Ectodermal cell (in vitro differentiated cells): ENCODE data around the gene PRSS1.
"Not testable (repeated sequence)": the region's sequence is repeated elsewhere in the genome, so short reads cannot be mapped to it uniquely, and the experiment has no call there.

Experiments
- H3K27ac ChIP-seq: 2 replicates; pipeline ENCODE4 v1.7.0; 2013; ENCODE audit warnings: mild to moderate bottlenecking, low read depth, low read length; ENCODE audit not compliant: insufficient read depth, poor library complexity, severe bottlenecking
- H3K27me3 ChIP-seq: 2 replicates; pipeline ENCODE4 v1.7.0; 2013; ENCODE audit warnings: mild to moderate bottlenecking, low read length; ENCODE audit not compliant: insufficient read depth, control insufficient read depth, poor library complexity, severe bottlenecking
- H3K36me3 ChIP-seq: one replicate; pipeline ENCODE4 v1.7.0; 2013; ENCODE audit warnings: low read length; ENCODE audit not compliant: control insufficient read depth, insufficient read depth
- H3K4me1 ChIP-seq: one replicate; pipeline ENCODE4 v1.7.0; 2013; ENCODE audit warnings: low read length; ENCODE audit not compliant: control insufficient read depth, insufficient read depth
- H3K4me3 ChIP-seq: 2 replicates; pipeline ENCODE4 v1.7.0; 2013; ENCODE audit warnings: low read depth, low read length, control low read depth; ENCODE audit not compliant: insufficient read depth
- H3K9me3 ChIP-seq: 2 replicates; pipeline ENCODE4 v1.7.0; 2013; ENCODE audit warnings: mild to moderate bottlenecking, low read length, moderate library complexity; ENCODE audit not compliant: control insufficient read depth
- WGBS, 2 experiments: methylation state at CpG; one replicate each; pipeline ENCODE4 v1.1.7; 2013; ENCODE audit warnings: missing lambda C conversion rate in 2 of 2; 5-methylcytosine and 5-hydroxymethylcytosine counted together

PRSS1 gene

GRCh38 chr7:142745745-142746144 lies 3.5 kb upstream of the PRSS1 start:
- Histone ChIP-seq H3K27me3 (no peaks in the 10 kb centered on the region), H3K4me1 (no peaks in the 10 kb centered on the region), H3K9me3 (no peaks in the 10 kb centered on the region), H3K27ac (no peak overlapping the region), H3K4me3 (no peak overlapping the region), H3K36me3 (no peaks in the 10 kb centered on the region)
- 90 to 91% methylated on average over 4 of the region's 4 CpGs for whole genome bisulfite sequencing, 2 experiments

GRCh38 chr7:142746264-142746663 lies 3.0 kb upstream of the PRSS1 start:
- Histone ChIP-seq H3K9me3 (no peaks in the 10 kb centered on the region), H3K27ac (no peak overlapping the region), H3K4me1 (no peaks in the 10 kb centered on the region), H3K27me3 (no peaks in the 10 kb centered on the region), H3K36me3 (no peaks in the 10 kb centered on the region), H3K4me3 (no peak overlapping the region)
- WGBS, 2 experiments, result 90 to 94% methylated on average over 3 of the region's 3 CpGs

DNA sequence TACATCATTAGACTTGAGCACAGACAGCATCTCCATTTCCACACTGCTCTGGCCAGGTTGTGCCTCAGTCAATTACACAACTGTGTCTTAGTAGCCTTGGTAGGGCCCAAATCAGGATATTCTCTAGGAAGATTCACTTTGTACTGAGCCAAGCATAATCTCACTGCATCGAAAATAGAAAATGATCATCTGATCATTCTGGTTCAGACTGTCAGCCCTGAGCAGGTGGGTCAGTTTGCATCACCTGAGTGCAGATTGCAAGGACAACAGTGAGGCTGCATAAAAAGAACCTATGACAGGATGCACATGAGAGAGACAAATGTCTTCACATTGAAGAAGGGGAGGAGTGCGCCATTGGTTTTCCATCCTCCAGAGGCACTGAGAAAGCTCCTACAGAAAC lies 862 bp upstream of the PRSS1 start:
- not testable (repeated sequence) for H3K9me3 ChIP-seq, H3K27ac ChIP-seq, H3K36me3 ChIP-seq, H3K4me1 ChIP-seq, H3K27me3 ChIP-seq, H3K4me3 ChIP-seq
- 95 to 96% methylated on average over 2 of the region's 2 CpGs for WGBS, 2 experiments

DNA sequence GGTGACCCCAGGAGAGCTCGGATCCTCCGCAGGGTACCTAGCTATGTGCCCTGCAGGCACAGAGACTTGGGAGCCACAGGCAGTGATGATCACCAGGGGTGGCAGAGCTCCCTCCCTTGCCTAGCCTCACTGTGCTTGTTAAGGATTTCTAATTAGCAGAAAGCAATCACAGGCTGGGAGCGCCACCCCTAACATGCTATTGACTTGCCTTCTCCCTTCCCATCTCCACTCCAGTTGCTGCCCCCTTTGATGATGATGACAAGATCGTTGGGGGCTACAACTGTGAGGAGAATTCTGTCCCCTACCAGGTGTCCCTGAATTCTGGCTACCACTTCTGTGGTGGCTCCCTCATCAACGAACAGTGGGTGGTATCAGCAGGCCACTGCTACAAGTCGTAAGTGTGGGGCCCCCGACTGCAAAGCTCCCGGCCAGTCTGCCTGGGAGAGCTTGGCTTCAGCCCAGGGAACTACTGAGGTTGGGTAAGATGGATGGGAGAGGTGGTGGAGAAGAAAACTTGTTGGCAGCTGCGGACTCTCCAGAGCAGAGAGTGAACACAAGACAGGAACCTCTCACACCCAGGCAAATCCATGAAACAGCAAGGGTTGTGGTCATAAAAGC lies 1.2 kb downstream of the PRSS1 start:
- H3K36me3 ChIP-seq, result no peaks in the 10 kb centered on the region
- 83 to 87% methylated on average over 9 of the region's 9 CpGs for WGBS, 2 experiments
- no peak overlapping the region for H3K27ac ChIP-seq
- H3K4me3 ChIP-seq, result no peak overlapping the region
- H3K9me3 ChIP-seq, result no peaks in the 10 kb centered on the region
- no peaks in the 10 kb centered on the region for H3K4me1 ChIP-seq
- no peaks in the 10 kb centered on the region for H3K27me3 ChIP-seq

DNA sequence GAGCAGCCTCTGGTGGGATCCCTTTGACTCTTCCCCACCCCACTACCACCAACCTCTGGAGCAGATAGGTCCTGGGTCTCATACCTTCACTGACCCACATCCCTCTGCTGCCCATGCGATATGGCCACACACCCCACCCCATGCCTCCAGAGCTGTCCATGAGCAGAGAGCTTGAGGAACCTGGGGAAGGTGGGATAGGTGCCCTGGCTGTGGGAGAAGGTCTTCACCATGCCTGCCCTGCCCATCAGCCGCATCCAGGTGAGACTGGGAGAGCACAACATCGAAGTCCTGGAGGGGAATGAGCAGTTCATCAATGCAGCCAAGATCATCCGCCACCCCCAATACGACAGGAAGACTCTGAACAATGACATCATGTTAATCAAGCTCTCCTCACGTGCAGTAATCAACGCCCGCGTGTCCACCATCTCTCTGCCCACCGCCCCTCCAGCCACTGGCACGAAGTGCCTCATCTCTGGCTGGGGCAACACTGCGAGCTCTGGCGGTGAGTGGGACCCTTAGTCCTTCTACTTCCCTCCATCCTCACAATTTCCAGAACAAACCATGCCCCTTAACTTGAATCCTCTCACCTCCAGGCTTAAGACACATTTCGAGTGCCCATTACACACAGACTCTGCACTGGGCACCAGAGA lies 2.4 kb downstream of the PRSS1 start:
- H3K9me3 ChIP-seq, H3K27me3 ChIP-seq, H3K4me1 ChIP-seq, H3K36me3 ChIP-seq, H3K4me3 ChIP-seq, H3K27ac ChIP-seq: not testable (repeated sequence)
- WGBS, 2 experiments, result 94 to 95% methylated on average over 13 to 14 of the region's 14 CpGs

DNA sequence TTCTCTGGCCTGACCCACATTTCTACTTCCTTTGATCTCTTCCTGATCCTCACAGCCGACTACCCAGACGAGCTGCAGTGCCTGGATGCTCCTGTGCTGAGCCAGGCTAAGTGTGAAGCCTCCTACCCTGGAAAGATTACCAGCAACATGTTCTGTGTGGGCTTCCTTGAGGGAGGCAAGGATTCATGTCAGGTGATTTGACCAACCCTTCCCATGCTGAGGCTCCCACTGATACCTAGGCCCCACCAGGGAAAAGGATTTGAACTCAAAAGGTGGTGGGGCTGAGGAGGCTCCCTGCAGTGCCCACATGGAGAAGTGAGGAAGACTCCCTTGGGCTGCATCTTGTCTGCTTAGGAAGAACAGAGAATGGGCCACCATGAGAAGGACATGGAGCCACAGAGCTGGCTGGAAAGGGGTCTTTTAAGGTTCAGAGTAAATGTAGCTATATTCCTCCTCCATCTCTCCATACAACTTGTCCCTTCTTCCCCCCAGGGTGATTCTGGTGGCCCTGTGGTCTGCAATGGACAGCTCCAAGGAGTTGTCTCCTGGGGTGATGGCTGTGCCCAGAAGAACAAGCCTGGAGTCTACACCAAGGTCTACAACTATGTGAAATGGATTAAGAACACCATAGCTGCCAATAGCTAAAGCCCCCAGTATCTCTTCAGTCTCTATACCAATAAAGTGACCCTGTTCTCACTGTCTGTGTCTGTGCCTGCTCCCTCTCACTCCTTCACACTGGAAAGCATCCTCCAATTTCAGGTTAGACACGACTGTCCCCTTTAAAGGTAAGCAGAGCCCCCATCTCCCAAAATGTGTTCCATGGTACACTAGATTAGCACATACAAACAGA lies 3.3 kb downstream of the PRSS1 start:
- Histone ChIP-seq H3K4me3 (no peak overlapping the region), H3K27ac (no peak overlapping the region), H3K4me1 (no peaks in the 10 kb centered on the region), H3K36me3 (no peaks in the 10 kb centered on the region), H3K27me3 (no peaks in the 10 kb centered on the region), H3K9me3 (no peaks in the 10 kb centered on the region)
- 82 to 84% methylated on average over 3 of the region's 3 CpGs for WGBS, 2 experiments

GRCh38 chr7:142753366-142753765 lies 4.1 kb downstream of the PRSS1 start:
- no peaks in the 10 kb centered on the region for H3K27me3 ChIP-seq
- no peaks in the 10 kb centered on the region for H3K4me1 ChIP-seq
- 67 to 72% methylated on average over 8 of the region's 8 CpGs for WGBS, 2 experiments
- no peaks in the 10 kb centered on the region for H3K9me3 ChIP-seq
- H3K36me3 ChIP-seq, result no peaks in the 10 kb centered on the region
- no peak overlapping the region for H3K27ac ChIP-seq
- no peak overlapping the region for H3K4me3 ChIP-seq

- H3K4me3 ChIP-seq, H3K4me1 ChIP-seq, H3K36me3 ChIP-seq, H3K27me3 ChIP-seq, H3K9me3 ChIP-seq, H3K27ac ChIP-seq: not testable (repeated sequence)
- 76 to 79% methylated on average over 5 of the region's 5 CpGs for WGBS, 2 experiments
Observed at GRCh38 chr7:142753925-142754491, 4.7 kb downstream of the PRSS1 start.

GRCh38 chr7:142754681-142755575 lies 5.7 kb downstream of the PRSS1 start:
- Histone ChIP-seq H3K9me3 (no peaks in the 10 kb centered on the region), H3K4me3 (no peak overlapping the region), H3K36me3 (no peaks in the 10 kb centered on the region), H3K4me1 (no peaks in the 10 kb centered on the region), H3K27ac (no peak overlapping the region), H3K27me3 (no peaks in the 10 kb centered on the region)
- WGBS, 2 experiments, result 77 to 78% methylated on average over 10 of the region's 10 CpGs
